Activated CD4-positive, alpha-beta memory T cell treated with anti-CD3 and anti-CD28 coated beads, Interleukin-2, amount 10 ng/mL, durations not matched to agents 7 days and 5 days (primary cell): ENCODE results near the gene PKD2. TPM values are rescaled to one million over a fixed set of nuclear protein-coding genes. Genes with fewer than 3 reads are reported as not detected.

Experiments used
- CTCF ChIA-PET: fragments of 350-600 bp; sonication (Branson Sonifier 250); formaldehyde crosslinking; loops from one replicate; lab custom pipeline; 2021; ENCODE audit warnings: antibody characterized with exemption, inconsistent platforms; lab: Charles Lee
- POLR2A ChIA-PET: fragments of 350-600 bp; sonication (Branson Sonifier 250); formaldehyde crosslinking; loops from one replicate; lab custom pipeline; 2021; ENCODE audit warnings: antibody characterized with exemption; lab: Charles Lee
- DNase-seq: peaks from one replicate; pipeline ENCODE4 v3.0.0-alpha.2; 2020
- H3K27ac Mint-ChIP-seq: one replicate; pipeline ENCODE4 v1.8.0; 2021; ENCODE audit warnings: mild to moderate bottlenecking, mixed read lengths
- H3K27me3 Mint-ChIP-seq: one replicate; pipeline ENCODE4 v1.8.0; 2021; ENCODE audit warnings: mixed read lengths
- H3K36me3 Mint-ChIP-seq: one replicate; pipeline ENCODE4 v1.8.0; 2021; ENCODE audit warnings: low read depth, mixed read lengths
- H3K4me1 Mint-ChIP-seq: one replicate; pipeline ENCODE4 v1.8.0; 2021; ENCODE audit warnings: mixed read lengths
- H3K4me3 Mint-ChIP-seq: one replicate; pipeline ENCODE4 v1.8.0; 2021; ENCODE audit warnings: mild to moderate bottlenecking, mixed read lengths
- H3K9me3 Mint-ChIP-seq: one replicate; pipeline ENCODE4 v1.8.0; 2021; ENCODE audit warnings: mixed read lengths
- total RNA-seq, 2 experiments: library from RNA; stranded (reverse); gene quantifications; one replicate each; pipeline ENCODE4 v1.2.3, GENCODE V29; 2021

PKD2 gene
- total RNA-seq, 2 experiments from 2014 or later, result 9.1 to 10.4 TPM

DNA sequence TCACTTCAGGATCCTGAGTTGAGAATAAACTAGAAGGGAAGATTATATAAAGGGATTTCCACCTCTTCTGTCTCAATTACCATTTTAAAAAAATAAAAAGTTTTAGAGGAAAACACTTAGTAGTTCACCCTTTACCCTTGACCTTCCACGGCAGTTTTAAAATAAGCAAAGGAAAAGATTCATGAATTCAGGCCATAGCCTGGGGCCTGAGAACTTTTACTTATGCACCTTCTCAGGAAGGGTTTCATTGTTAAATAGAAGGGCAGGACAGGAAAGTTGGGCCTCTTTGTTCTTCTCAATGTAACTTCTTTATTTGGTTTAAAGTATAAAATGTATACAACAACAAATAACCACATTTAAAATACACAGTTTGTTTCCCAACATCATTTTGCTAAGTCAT is 54.9 kb downstream of the PKD2 start:
- no peak overlapping the region for H3K4me3 Mint-ChIP-seq
- H3K27ac Mint-ChIP-seq, result no peak overlapping the region
- DNase-seq, result no peak
- H3K9me3 Mint-ChIP-seq, result no peaks in the 10 kb centered on the region
- ChIA-PET CTCF (no interaction called here), POLR2A (no interaction called here)
- peaks cover 30% of the 10 kb centered on the region for H3K36me3 Mint-ChIP-seq
- H3K27me3 Mint-ChIP-seq, result no peaks in the 10 kb centered on the region
- H3K4me1 Mint-ChIP-seq, result no peaks in the 10 kb centered on the region

- H3K9me3 Mint-ChIP-seq, result no peaks in the 10 kb centered on the region
- DNase-seq, result no peak
- no peaks in the 10 kb centered on the region for H3K4me1 Mint-ChIP-seq
- H3K36me3 Mint-ChIP-seq, result peaks cover 36% of the 10 kb centered on the region
- no peak overlapping the region for H3K27ac Mint-ChIP-seq
- POLR2A ChIA-PET, result no interaction called here
- H3K27me3 Mint-ChIP-seq, result no peaks in the 10 kb centered on the region
- CTCF ChIA-PET, result no interaction called here
- no peak overlapping the region for H3K4me3 Mint-ChIP-seq
Measured at GRCh38 chr4:88062843-88063242, 55.4 kb downstream of the PKD2 start.

DNA sequence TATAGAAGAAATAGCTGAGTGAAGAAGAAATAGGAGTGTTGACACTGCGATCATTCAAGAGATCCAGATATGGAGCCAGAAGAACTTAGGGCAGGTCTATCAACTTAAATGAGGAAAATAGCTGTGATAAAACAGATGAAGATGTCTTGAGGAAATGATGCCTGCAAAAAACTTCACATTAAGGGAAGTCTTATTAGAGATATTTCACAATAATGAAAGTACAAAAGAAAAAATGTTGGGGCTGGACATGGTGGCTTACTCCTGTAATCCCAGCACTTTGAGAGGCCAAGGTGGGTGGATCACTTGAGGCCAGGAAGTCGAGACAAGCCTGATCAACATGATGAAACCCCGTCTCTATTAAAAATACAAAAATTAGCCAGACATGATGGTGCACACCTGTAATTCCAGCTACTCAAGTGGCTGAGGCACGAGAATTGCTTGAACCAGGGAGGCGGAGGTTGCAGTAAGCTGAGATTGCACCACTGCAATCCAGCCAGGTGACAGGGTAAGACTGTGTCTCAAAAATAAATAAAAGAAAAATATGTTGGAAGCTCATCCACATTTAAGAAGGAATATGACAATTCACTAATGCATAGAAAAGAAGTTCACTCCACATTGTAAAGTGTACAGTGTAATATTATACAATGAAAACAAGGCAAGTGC is 56.3 kb downstream of the PKD2 start:
- peaks cover 3% of the 10 kb centered on the region for H3K9me3 Mint-ChIP-seq

GRCh38 chr4:88064410-88064809 is 57.0 kb downstream of the PKD2 start:
- H3K27me3 Mint-ChIP-seq, result no peaks in the 10 kb centered on the region

More for the DNA sequence above, 56.3 kb downstream of the PKD2 start:
- ChIA-PET POLR2A (no interaction called here), CTCF (interaction anchor here (1.7 kb wide), 1 partner anchor 148 kb away, joined by 4 read pairs; no protein-coding TSS in a partner anchor)
- H3K27me3 Mint-ChIP-seq, result no peaks in the 10 kb centered on the region
- H3K4me3 Mint-ChIP-seq, result no peak overlapping the region
- no peak for DNase-seq
- H3K36me3 Mint-ChIP-seq, result peaks cover 41% of the 10 kb centered on the region
- H3K27ac Mint-ChIP-seq, result no peak overlapping the region
- no peaks in the 10 kb centered on the region for H3K4me1 Mint-ChIP-seq

DNA sequence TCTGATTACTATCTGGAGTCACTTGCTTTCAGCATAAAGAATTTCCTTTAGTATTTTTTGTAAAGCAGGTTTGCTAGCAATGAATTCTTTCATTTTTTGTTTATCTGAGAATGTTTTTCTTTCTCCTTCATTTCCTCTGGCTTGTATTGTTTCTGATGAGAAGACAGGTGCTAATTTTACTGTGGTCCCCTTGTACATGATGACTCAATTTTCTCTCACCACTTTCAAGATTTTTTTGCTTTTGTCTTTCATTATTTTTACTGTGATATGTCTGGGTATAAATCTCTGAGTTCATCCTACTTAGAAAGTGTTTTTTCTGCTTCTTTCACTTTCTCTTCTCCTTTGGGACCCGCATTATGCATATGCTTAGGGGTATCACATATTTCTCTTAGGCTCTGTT is 62.6 kb downstream of the PKD2 start:
- Mint-ChIP-seq H3K9me3 (peaks cover 7% of the 10 kb centered on the region), H3K36me3 (peaks cover 71% of the 10 kb centered on the region), H3K4me1 (peaks cover 3% of the 10 kb centered on the region), H3K27me3 (no peaks in the 10 kb centered on the region), H3K27ac (no peak overlapping the region), H3K4me3 (no peak overlapping the region)
- no peak for DNase-seq
- ChIA-PET CTCF (interaction anchor here (1.2 kb wide), 1 partner anchor 37 kb away, joined by 3 read pairs; no protein-coding TSS in a partner anchor), POLR2A (no interaction called here)

More at GRCh38 chr4:88064410-88064809, 57.0 kb downstream of the PKD2 start:
- H3K4me1 Mint-ChIP-seq, result no peaks in the 10 kb centered on the region
- H3K9me3 Mint-ChIP-seq, result peaks cover 3% of the 10 kb centered on the region
- ChIA-PET POLR2A (no interaction called here), CTCF (interaction anchor here (1.7 kb wide), 1 partner anchor 148 kb away, joined by 4 read pairs; no protein-coding TSS in a partner anchor)
- no peak overlapping the region for H3K27ac Mint-ChIP-seq
- H3K36me3 Mint-ChIP-seq, result peaks cover 43% of the 10 kb centered on the region
- no peak overlapping the region for H3K4me3 Mint-ChIP-seq
- no peak for DNase-seq

DNA sequence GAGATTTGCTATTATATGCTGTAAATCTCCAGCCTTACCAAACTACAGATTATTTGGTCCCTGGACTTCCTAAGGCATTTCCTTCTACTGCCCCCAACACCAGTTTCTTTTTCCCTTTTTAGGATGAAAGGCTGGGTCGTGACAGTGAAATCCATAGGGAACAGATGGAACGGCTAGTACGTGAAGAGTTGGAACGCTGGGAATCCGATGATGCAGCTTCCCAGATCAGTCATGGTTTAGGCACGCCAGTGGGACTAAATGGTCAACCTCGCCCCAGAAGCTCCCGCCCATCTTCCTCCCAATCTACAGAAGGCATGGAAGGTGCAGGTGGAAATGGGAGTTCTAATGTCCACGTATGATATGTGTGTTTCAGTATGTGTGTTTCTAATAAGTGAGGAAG is 67.9 kb downstream of the PKD2 start:
- ChIA-PET POLR2A (no interaction called here), CTCF (no interaction called here)
- H3K9me3 Mint-ChIP-seq, result peaks cover 4% of the 10 kb centered on the region
- H3K36me3 Mint-ChIP-seq, result peaks cover 49% of the 10 kb centered on the region
- H3K27ac Mint-ChIP-seq, result no peak overlapping the region
- H3K4me3 Mint-ChIP-seq, result no peak overlapping the region
- no peaks in the 10 kb centered on the region for H3K4me1 Mint-ChIP-seq
- DNase-seq, result no peak
- H3K27me3 Mint-ChIP-seq, result no peaks in the 10 kb centered on the region

- H3K27me3 Mint-ChIP-seq, result no peaks in the 10 kb centered on the region
- CTCF ChIA-PET, result no interaction called here
- H3K9me3 Mint-ChIP-seq, result no peaks in the 10 kb centered on the region
- peaks cover 28% of the 10 kb centered on the region for H3K36me3 Mint-ChIP-seq
- H3K4me3 Mint-ChIP-seq, result no peak overlapping the region
- no peak for DNase-seq
- H3K27ac Mint-ChIP-seq, result no peak overlapping the region
- POLR2A ChIA-PET, result no interaction called here
- H3K4me1 Mint-ChIP-seq, result no peaks in the 10 kb centered on the region
Measured at GRCh38 chr4:88077911-88078524, 70.6 kb downstream of the PKD2 start.

- CTCF ChIA-PET, result no interaction called here
- no peak overlapping the region for H3K27ac Mint-ChIP-seq
- no peaks in the 10 kb centered on the region for H3K4me1 Mint-ChIP-seq
- H3K9me3 Mint-ChIP-seq, result no peaks in the 10 kb centered on the region
- no peak overlapping the region for H3K4me3 Mint-ChIP-seq
- DNase-seq, result no peak
- no peaks in the 10 kb centered on the region for H3K27me3 Mint-ChIP-seq
- H3K36me3 Mint-ChIP-seq, result peaks cover 28% of the 10 kb centered on the region
- POLR2A ChIA-PET, result no interaction called here
Measured at GRCh38 chr4:88078579-88078978, 71.1 kb downstream of the PKD2 start.

- CTCF ChIA-PET, result no interaction called here
- Mint-ChIP-seq H3K27ac (no peak overlapping the region), H3K36me3 (peaks cover 11% of the 10 kb centered on the region), H3K4me3 (no peak overlapping the region), H3K27me3 (peaks cover 2% of the 10 kb centered on the region), H3K9me3 (no peaks in the 10 kb centered on the region), H3K4me1 (no peaks in the 10 kb centered on the region)
- no peak for DNase-seq
- POLR2A ChIA-PET, result no interaction called here
Measured at GRCh38 chr4:88080626-88081025, 73.2 kb downstream of the PKD2 start.

DNA sequence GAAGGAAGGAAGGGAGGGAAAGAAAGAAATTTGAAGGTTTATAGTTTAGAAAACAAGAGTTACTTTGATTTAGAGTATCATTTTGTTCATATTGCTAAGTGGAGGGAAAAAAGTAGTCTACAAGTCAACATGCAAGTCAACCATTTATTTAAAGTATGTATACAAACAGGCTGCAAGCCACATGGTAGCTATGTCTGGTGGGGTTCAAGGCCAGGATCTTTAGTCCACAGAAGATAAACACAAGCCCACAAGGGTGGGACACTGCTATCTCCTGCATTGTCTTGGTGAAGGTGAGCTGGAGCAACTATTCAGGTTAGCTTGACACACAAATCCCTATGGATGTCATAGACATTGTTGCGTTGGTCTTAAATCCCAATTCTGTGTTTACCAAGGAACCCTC is 79.6 kb downstream of the PKD2 start:
- Mint-ChIP-seq H3K4me3 (no peak overlapping the region), H3K4me1 (no peaks in the 10 kb centered on the region), H3K27ac (no peak overlapping the region), H3K9me3 (no peaks in the 10 kb centered on the region), H3K27me3 (peaks cover 5% of the 10 kb centered on the region), H3K36me3 (no peaks in the 10 kb centered on the region)
- POLR2A ChIA-PET, result no interaction called here
- CTCF ChIA-PET, result interaction anchor here (0.7 kb wide), 1 partner anchor 237 kb away, joined by 5 read pairs; no protein-coding TSS in a partner anchor
- DNase-seq, result no peak

GRCh38 chr4:88090898-88091297 is 83.5 kb downstream of the PKD2 start:
- Mint-ChIP-seq H3K4me3 (no peak overlapping the region), H3K4me1 (no peaks in the 10 kb centered on the region), H3K27me3 (peaks cover 5% of the 10 kb centered on the region), H3K36me3 (no peaks in the 10 kb centered on the region), H3K27ac (no peak overlapping the region), H3K9me3 (no peaks in the 10 kb centered on the region)
- DNase-seq, result no peak
- POLR2A ChIA-PET, result no interaction called here
- CTCF ChIA-PET, result interaction anchor here (0.5 kb wide), 1 partner anchor 127 kb away, joined by 3 read pairs; no protein-coding TSS in a partner anchor

- no peak overlapping the region for H3K4me3 Mint-ChIP-seq
- H3K4me1 Mint-ChIP-seq, result no peaks in the 10 kb centered on the region
- DNase-seq, result no peak
- H3K36me3 Mint-ChIP-seq, result no peaks in the 10 kb centered on the region
- peaks cover 5% of the 10 kb centered on the region for H3K27me3 Mint-ChIP-seq
- CTCF ChIA-PET, result interaction anchor here (0.5 kb wide), 1 partner anchor 126 kb away, joined by 3 read pairs; no protein-coding TSS in a partner anchor
- POLR2A ChIA-PET, result no interaction called here
- H3K27ac Mint-ChIP-seq, result no peak overlapping the region
- H3K9me3 Mint-ChIP-seq, result no peaks in the 10 kb centered on the region
Measured at GRCh38 chr4:88091378-88091777, 83.9 kb downstream of the PKD2 start.

- no peaks in the 10 kb centered on the region for H3K9me3 Mint-ChIP-seq
- H3K4me3 Mint-ChIP-seq, result no peak overlapping the region
- no peak for DNase-seq
- POLR2A ChIA-PET, result no interaction called here
- peaks cover 6% of the 10 kb centered on the region for H3K27me3 Mint-ChIP-seq
- H3K27ac Mint-ChIP-seq, result no peak overlapping the region
- H3K4me1 Mint-ChIP-seq, result no peaks in the 10 kb centered on the region
- no peaks in the 10 kb centered on the region for H3K36me3 Mint-ChIP-seq
- CTCF ChIA-PET, result no interaction called here
Measured at GRCh38 chr4:88093874-88094273, 86.4 kb downstream of the PKD2 start.
